Kidney (tissue), 14 donors: Measurements from ENCODE around the gene UQCR11. TPM values are rescaled to one million over a fixed set of nuclear protein-coding genes. Genes with fewer than 3 reads are reported as not detected.

Experiments
- DNase-seq, 5 donors: peaks; one replicate each; pipeline ENCODE4 v3.0.0-alpha.2; 2013 to 2020
- FAIRE-seq: peaks from 2 replicates; lab custom pipeline; 2012; peaks lifted over from hg19 to GRCh38; lab: Jason Lieb, UNC
- H3K27ac ChIP-seq, 2 donors: one replicate each; pipeline ENCODE4 v1.7.0; 2013; ENCODE audit warnings: low read depth in 2 of 2, low read length in 2 of 2, inconsistent platforms in 1 of 2
- H3K27me3 ChIP-seq: one replicate; pipeline ENCODE4 v1.7.1; 2013; ENCODE audit warnings: low read length, inconsistent platforms; ENCODE audit not compliant: control insufficient read depth, insufficient read depth
- H3K36me3 ChIP-seq, 3 donors: one replicate each; pipeline versions ENCODE4 v1.7.0 to v1.7.1; 2013; ENCODE audit warnings: low read length in 3 of 3, control low read depth in 1 of 3, inconsistent platforms in 1 of 3; ENCODE audit not compliant: insufficient read depth in 3 of 3, control insufficient read depth in 2 of 3
- H3K4me1 ChIP-seq, 3 donors: one replicate each; pipeline versions ENCODE4 v1.7.0 to v1.7.1; 2013; ENCODE audit warnings: low read length in 3 of 3, inconsistent platforms in 1 of 3, low read depth in 1 of 3; ENCODE audit not compliant: control insufficient read depth in 2 of 3, insufficient read depth in 2 of 3
- H3K4me3 ChIP-seq, 3 donors: one replicate each; pipeline versions ENCODE4 v1.7.0 to v1.8.1; 2013; ENCODE audit warnings: low read length in 3 of 3, control low read depth in 1 of 3, inconsistent platforms in 1 of 3
- H3K9ac ChIP-seq, 3 donors: one replicate each; pipeline versions ENCODE4 v1.7.0 to v1.7.1; 2013; ENCODE audit warnings: low read length in 3 of 3, control low read depth in 1 of 3, inconsistent platforms in 1 of 3
- H3K9me3 ChIP-seq, 3 donors: one replicate each; pipeline versions ENCODE4 v1.7.0 to v1.7.1; 2013; ENCODE audit warnings: low read length in 3 of 3, control low read depth in 1 of 3, inconsistent platforms in 1 of 3; ENCODE audit not compliant: control insufficient read depth in 2 of 3, insufficient read depth in 1 of 3
- intact Hi-C: fragments of 100-400 bp; cut with DNase I; formaldehyde crosslinking; loops from one replicate; pipeline ENCODE4 v1.11.1; 2022
- polyA plus RNA-seq: library from polyadenylated mRNA; stranded (reverse); fragments of 350-450 nt; fragmentation: Illumina TruSeq; extraction: RNeasy Lipid Tissue Mini Kit (QIAGEN cat#74804); gene quantifications from one replicate; pipeline ENCODE4 v1.2.3, GENCODE V29; 2014; ENCODE audit warnings: low read depth, low replicate concordance; ENCODE audit not compliant: insufficient read depth
- total RNA-seq: library from RNA; stranded (reverse); fragmentation: NEBNext Ultra II Directional; extraction: Animal tissue kit (Norgen Biotek cat#: 25700); gene quantifications from one replicate; pipeline ENCODE4 v1.2.1, GENCODE V29; 2021
- TF ChIP-seq, protein P1 (sequence below): IDR thresholded peaks from 3 replicates; pipeline ENCODE4 v1.5.1; 2012; ENCODE audit warnings: mild to moderate bottlenecking, moderate library complexity, borderline replicate concordance; ENCODE audit not compliant: insufficient read depth; ENCODE audit errors: extremely low read depth
- donor health status: control.
- donor health status: control.
- donor health status: control.
- donor health status: control.
- donor health status: control.
- donor health status: DM: yes; HTN: yes; CAD: no.
- donor health status: Normal renal cell carcinoma (clear cell type).

The UQCR11 gene
- total and polyA plus RNA-seq, 2 donors from 2014 or later, result 200 to 777 TPM

- Histone ChIP-seq H3K27ac (no peak overlapping the region), H3K4me1 (peaks cover 0 to 14% (median 3%) of the 10 kb centered on the region in 3 donors), H3K9me3 (no peaks in the 10 kb centered on the region), H3K27me3 (no peaks in the 10 kb centered on the region), H3K4me3 (no peak overlapping the region), H3K9ac (no peak overlapping the region), H3K36me3 (peaks cover 4 to 15% (median 10%) of the 10 kb centered on the region in 3 donors)
- no peak for FAIRE-seq
- no peak for DNase-seq
- intact Hi-C loops, result no loop called here
- TF ChIP-seq, protein P1, sequence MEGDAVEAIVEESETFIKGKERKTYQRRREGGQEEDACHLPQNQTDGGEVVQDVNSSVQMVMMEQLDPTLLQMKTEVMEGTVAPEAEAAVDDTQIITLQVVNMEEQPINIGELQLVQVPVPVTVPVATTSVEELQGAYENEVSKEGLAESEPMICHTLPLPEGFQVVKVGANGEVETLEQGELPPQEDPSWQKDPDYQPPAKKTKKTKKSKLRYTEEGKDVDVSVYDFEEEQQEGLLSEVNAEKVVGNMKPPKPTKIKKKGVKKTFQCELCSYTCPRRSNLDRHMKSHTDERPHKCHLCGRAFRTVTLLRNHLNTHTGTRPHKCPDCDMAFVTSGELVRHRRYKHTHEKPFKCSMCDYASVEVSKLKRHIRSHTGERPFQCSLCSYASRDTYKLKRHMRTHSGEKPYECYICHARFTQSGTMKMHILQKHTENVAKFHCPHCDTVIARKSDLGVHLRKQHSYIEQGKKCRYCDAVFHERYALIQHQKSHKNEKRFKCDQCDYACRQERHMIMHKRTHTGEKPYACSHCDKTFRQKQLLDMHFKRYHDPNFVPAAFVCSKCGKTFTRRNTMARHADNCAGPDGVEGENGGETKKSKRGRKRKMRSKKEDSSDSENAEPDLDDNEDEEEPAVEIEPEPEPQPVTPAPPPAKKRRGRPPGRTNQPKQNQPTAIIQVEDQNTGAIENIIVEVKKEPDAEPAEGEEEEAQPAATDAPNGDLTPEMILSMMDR, result no peak
These were observed 3.6 kb downstream of the UQCR11 start for GRCh38 chr19:1601613-1602064.

GRCh38 chr19:1599460-1599846, 5.8 kb downstream of the UQCR11 start:
- peaks cover 0 to 7% (median 0%) of the 10 kb centered on the region in 3 donors for H3K4me1 ChIP-seq
- intact Hi-C loops, result no loop called here
- no peak overlapping the region for H3K27ac ChIP-seq
- no peak overlapping the region for H3K9ac ChIP-seq
- TF ChIP-seq, protein P1, result no peak
- no peaks in the 10 kb centered on the region for H3K9me3 ChIP-seq
- H3K4me3 ChIP-seq, result no peak overlapping the region
- no peaks in the 10 kb centered on the region for H3K27me3 ChIP-seq
- peak in 1 of 5 donors; percentile 63 for DNase-seq
- FAIRE-seq, result no peak
- H3K36me3 ChIP-seq, result peaks cover 4 to 15% (median 10%) of the 10 kb centered on the region in 3 donors

GRCh38 chr19:1598777-1599459, 6.3 kb downstream of the UQCR11 start:
- FAIRE-seq (no peak), DNase-seq (peak in 1 of 5 donors; percentile 68)
- Histone ChIP-seq H3K4me3 (no peak overlapping the region), H3K27ac (no peak overlapping the region), H3K4me1 (peaks cover 0 to 7% (median 0%) of the 10 kb centered on the region in 3 donors), H3K36me3 (peaks cover 4 to 15% (median 10%) of the 10 kb centered on the region in 3 donors), H3K27me3 (no peaks in the 10 kb centered on the region), H3K9ac (no peak overlapping the region), H3K9me3 (no peaks in the 10 kb centered on the region)
- intact Hi-C loops, result no loop called here
- TF ChIP-seq, protein P1, result no peak
